IPS-NIHi7 (cell line): ENCODE results near the gene PRELP.
"Not testable (repeated sequence)": the region's sequence is repeated elsewhere in the genome, so short reads cannot be mapped to it uniquely, and the experiment has no call there.

Experiments used
- DNase-seq: peaks from one replicate; pipeline ENCODE4 v3.0.0; 2012; ENCODE audit warnings: mixed read lengths; ENCODE audit errors: extremely low spot score

The PRELP gene

GRCh38 chr1:203506858-203507626, 31.4 kb downstream of the PRELP start:
- DNase-seq, result no peak

GRCh38 chr1:203507759-203508158, 32.2 kb downstream of the PRELP start:
- no peak for DNase-seq

- no peak for DNase-seq
Observed at GRCh38 chr1:203508463-203509073, 33.0 kb downstream of the PRELP start.

GRCh38 chr1:203509135-203509534, 33.5 kb downstream of the PRELP start:
- no peak for DNase-seq

GRCh38 chr1:203511513-203511912, 35.9 kb downstream of the PRELP start:
- DNase-seq, result no peak

- no peak for DNase-seq
Observed at GRCh38 chr1:203511930-203512329, 36.3 kb downstream of the PRELP start.

GRCh38 chr1:203512517-203512847, 36.9 kb downstream of the PRELP start:
- DNase-seq, result no peak

GRCh38 chr1:203512848-203513584, 37.4 kb downstream of the PRELP start:
- DNase-seq, result peak; percentile 45

- no peak for DNase-seq
Observed at GRCh38 chr1:203513585-203514031, 38.0 kb downstream of the PRELP start.

- no peak for DNase-seq
Observed at GRCh38 chr1:203516184-203516583, 40.6 kb downstream of the PRELP start.

GRCh38 chr1:203516906-203517305, 41.3 kb downstream of the PRELP start:
- DNase-seq, result no peak

- DNase-seq, result no peak
Observed at GRCh38 chr1:203517426-203518110, 42.0 kb downstream of the PRELP start.

GRCh38 chr1:203518139-203518538, 42.5 kb downstream of the PRELP start:
- DNase-seq, result not testable (repeated sequence)

- DNase-seq, result no peak
Observed at GRCh38 chr1:203518541-203518940, 42.9 kb downstream of the PRELP start.

GRCh38 chr1:203519053-203519840, 43.6 kb downstream of the PRELP start:
- DNase-seq, result peak; percentile 71

- no peak for DNase-seq
Observed at GRCh38 chr1:203519896-203520295, 44.3 kb downstream of the PRELP start.

- no peak for DNase-seq
Observed at GRCh38 chr1:203520315-203520714, 44.7 kb downstream of the PRELP start.

- DNase-seq, result no peak
Observed at GRCh38 chr1:203521074-203521794, 45.6 kb downstream of the PRELP start.

- no peak for DNase-seq
Observed at GRCh38 chr1:203521812-203522211, 46.2 kb downstream of the PRELP start.

- peak; percentile 59 for DNase-seq
Observed at GRCh38 chr1:203522237-203522636, 46.6 kb downstream of the PRELP start.

GRCh38 chr1:203523667-203524066, 48.1 kb downstream of the PRELP start:
- no peak for DNase-seq
